ENCODE measurements around the gene OR2H2.

OR2H2 gene

GRCh38 chr6:29628419-29629281 is 43.7 kb downstream of the OR2H2 start:
- peaks cover 11 to 19% of the 10 kb centered on the region in 2 donors for H3K4me1 ChIP-seq (ENCODE audit: control insufficient read depth in 1 of 2, insufficient read depth in 2 of 2, low read length in 2 of 2)
- H3K27me3 ChIP-seq (ENCODE audit: control insufficient read depth in 1 of 2, insufficient read depth in 2 of 2, low read length in 2 of 2) = peaks cover 33 to 53% of the 10 kb centered on the region in 2 donors
- H3K36me3 ChIP-seq (ENCODE audit: control insufficient read depth in 1 of 2, insufficient read depth in 2 of 2, low read length in 2 of 2) = no peaks in the 10 kb centered on the region
- H3K4me3 ChIP-seq (ENCODE audit: low read depth in 1 of 2, low read length in 2 of 2) = peak overlapping the region; percentile 61 to 79
- H3K9ac ChIP-seq (ENCODE audit: low read depth in 1 of 2, low read length in 2 of 2) = peak overlapping the region; percentile 30 to 38
- H3K27ac ChIP-seq (ENCODE audit: low read depth, low read length) = no peak overlapping the region
- H3K9me3 ChIP-seq (ENCODE audit: control insufficient read depth in 1 of 2, low read length in 2 of 2) = no peaks in the 10 kb centered on the region

DNA sequence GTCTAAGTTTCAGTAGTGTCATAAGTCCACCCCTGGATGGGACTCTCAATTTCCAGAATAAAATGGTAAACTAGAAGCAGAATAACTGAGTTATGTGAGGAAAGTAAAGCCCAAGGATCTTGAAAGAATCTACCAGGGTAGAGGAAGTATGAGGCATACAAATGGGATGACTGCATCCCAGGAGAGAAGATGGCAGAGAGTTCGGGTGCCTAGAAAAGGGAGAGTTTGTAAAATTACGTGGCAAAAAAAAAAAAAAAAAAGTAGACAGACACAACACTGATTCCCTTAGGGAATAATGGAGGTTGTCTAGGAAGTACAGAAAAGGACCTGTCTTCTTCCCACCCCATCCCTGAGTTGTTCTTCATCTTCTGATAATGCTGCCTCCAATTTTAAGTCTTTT is 44.6 kb downstream of the OR2H2 start:
- H3K27me3 ChIP-seq (ENCODE audit: control insufficient read depth in 1 of 2, insufficient read depth in 2 of 2, low read length in 2 of 2) = peaks cover 33 to 53% of the 10 kb centered on the region in 2 donors
- H3K36me3 ChIP-seq (ENCODE audit: control insufficient read depth in 1 of 2, insufficient read depth in 2 of 2, low read length in 2 of 2) = no peaks in the 10 kb centered on the region
- H3K9ac ChIP-seq (ENCODE audit: low read depth in 1 of 2, low read length in 2 of 2) = no peak overlapping the region
- H3K4me1 ChIP-seq (ENCODE audit: control insufficient read depth in 1 of 2, insufficient read depth in 2 of 2, low read length in 2 of 2) = peaks cover 11 to 19% of the 10 kb centered on the region in 2 donors
- no peak overlapping the region for H3K27ac ChIP-seq (ENCODE audit: low read depth, low read length)
- no peaks in the 10 kb centered on the region for H3K9me3 ChIP-seq (ENCODE audit: control insufficient read depth in 1 of 2, low read length in 2 of 2)
- no peak overlapping the region for H3K4me3 ChIP-seq (ENCODE audit: low read depth in 1 of 2, low read length in 2 of 2)

GRCh38 chr6:29630315-29630714 is 45.4 kb downstream of the OR2H2 start:
- H3K4me3 ChIP-seq (ENCODE audit: low read depth in 1 of 2, low read length in 2 of 2) = no peak overlapping the region
- no peak overlapping the region for H3K9ac ChIP-seq (ENCODE audit: low read depth in 1 of 2, low read length in 2 of 2)
- H3K36me3 ChIP-seq (ENCODE audit: control insufficient read depth in 1 of 2, insufficient read depth in 2 of 2, low read length in 2 of 2) = no peaks in the 10 kb centered on the region
- H3K9me3 ChIP-seq (ENCODE audit: control insufficient read depth in 1 of 2, low read length in 2 of 2) = no peaks in the 10 kb centered on the region
- H3K27me3 ChIP-seq (ENCODE audit: control insufficient read depth in 1 of 2, insufficient read depth in 2 of 2, low read length in 2 of 2) = peaks cover 29 to 53% of the 10 kb centered on the region in 2 donors
- H3K4me1 ChIP-seq (ENCODE audit: control insufficient read depth in 1 of 2, insufficient read depth in 2 of 2, low read length in 2 of 2) = peaks cover 11 to 19% of the 10 kb centered on the region in 2 donors
- H3K27ac ChIP-seq (ENCODE audit: low read depth, low read length) = no peak overlapping the region

DNA sequence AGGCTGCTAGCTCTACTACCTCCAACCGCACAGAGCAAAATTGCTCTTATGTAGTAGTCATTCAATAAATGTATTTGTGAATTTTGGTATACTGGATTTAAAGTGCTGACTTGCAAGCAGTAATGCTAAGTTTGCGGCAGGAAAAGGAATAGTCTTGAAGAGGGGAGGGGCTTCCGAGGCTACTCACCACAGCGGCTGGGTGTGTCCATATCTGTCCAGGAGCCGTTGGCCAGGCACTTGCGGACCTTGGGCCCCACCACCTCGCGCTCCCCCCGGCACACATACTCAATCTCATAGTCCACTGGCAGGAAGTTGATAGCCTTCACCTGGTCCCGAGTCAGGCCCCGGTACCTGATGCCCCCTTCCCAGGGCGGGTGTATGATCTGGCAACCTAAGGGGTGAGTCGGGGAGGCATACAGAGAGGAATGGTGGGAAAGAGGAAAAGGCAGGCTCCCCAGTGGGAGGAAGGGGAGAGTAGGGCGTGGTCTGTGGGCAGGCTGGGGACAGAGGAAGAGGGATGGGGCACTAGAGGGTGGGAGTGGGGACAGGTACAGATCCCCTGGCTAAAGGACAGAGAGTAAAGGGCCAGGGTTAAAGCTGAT is 46.4 kb downstream of the OR2H2 start:
- H3K36me3 ChIP-seq (ENCODE audit: control insufficient read depth in 1 of 2, insufficient read depth in 2 of 2, low read length in 2 of 2) = no peaks in the 10 kb centered on the region
- no peak overlapping the region for H3K4me3 ChIP-seq (ENCODE audit: low read depth in 1 of 2, low read length in 2 of 2)
- H3K9ac ChIP-seq (ENCODE audit: low read depth in 1 of 2, low read length in 2 of 2) = no peak overlapping the region
- peaks cover 11 to 19% of the 10 kb centered on the region in 2 donors for H3K4me1 ChIP-seq (ENCODE audit: control insufficient read depth in 1 of 2, insufficient read depth in 2 of 2, low read length in 2 of 2)
- peaks cover 29 to 49% of the 10 kb centered on the region in 2 donors for H3K27me3 ChIP-seq (ENCODE audit: control insufficient read depth in 1 of 2, insufficient read depth in 2 of 2, low read length in 2 of 2)
- H3K27ac ChIP-seq (ENCODE audit: low read depth, low read length) = no peak overlapping the region
- H3K9me3 ChIP-seq (ENCODE audit: control insufficient read depth in 1 of 2, low read length in 2 of 2) = no peaks in the 10 kb centered on the region

DNA sequence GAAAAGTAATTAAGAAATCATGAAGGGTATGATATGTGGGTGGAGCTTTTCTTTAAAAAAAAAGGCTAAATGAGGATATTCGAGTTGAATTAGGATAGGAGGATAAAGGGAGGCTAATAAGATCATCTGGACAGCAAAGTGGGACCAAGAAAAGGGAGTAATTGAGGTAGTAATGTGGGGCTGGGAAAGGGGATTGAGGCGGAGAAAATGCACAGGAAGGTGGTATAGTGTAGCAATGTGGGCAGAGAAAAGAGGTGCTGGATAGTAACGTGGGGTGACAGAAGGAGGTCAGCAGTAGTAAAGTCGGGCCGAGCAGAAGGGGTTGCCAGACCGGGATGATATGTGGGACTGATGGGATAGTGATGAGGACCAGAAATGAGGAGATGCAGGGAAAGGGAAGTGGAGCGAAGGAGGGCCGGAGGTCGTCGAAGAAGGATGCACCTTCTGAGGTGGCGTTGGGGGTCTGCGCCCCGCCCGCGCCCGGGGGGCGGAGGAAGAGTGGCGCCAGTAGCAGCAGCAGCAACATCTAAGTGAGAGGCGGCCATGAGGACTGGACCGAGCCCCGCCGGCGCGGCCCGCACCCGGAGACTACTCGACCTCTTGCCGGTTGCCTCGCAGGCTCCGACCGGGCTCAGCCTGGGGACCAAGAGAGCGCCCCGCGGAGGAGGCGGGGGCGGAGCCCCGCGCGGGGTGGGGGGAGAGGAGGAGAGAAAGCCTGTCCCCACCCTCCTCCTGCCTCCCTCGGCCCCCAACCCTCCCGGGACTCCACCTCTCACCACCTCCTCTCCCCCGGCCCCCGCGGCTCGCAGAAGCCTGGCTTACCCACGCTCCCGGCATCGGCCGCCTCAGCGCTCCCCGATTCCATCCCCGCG is 47.2 kb downstream of the OR2H2 start:
- Histone ChIP-seq H3K9me3 (ENCODE audit: control insufficient read depth in 1 of 2, low read length in 2 of 2) (no peaks in the 10 kb centered on the region), H3K36me3 (ENCODE audit: control insufficient read depth in 1 of 2, insufficient read depth in 2 of 2, low read length in 2 of 2) (no peaks in the 10 kb centered on the region), H3K9ac (ENCODE audit: low read depth in 1 of 2, low read length in 2 of 2) (peak overlapping the region; percentile 36 to 47), H3K4me1 (ENCODE audit: control insufficient read depth in 1 of 2, insufficient read depth in 2 of 2, low read length in 2 of 2) (peaks cover 11 to 19% of the 10 kb centered on the region in 2 donors), H3K27ac (ENCODE audit: low read depth, low read length) (no peak overlapping the region), H3K4me3 (ENCODE audit: low read depth in 1 of 2, low read length in 2 of 2) (peak overlapping the region; percentile 70 to 71), H3K27me3 (ENCODE audit: control insufficient read depth in 1 of 2, insufficient read depth in 2 of 2, low read length in 2 of 2) (peaks cover 29 to 42% of the 10 kb centered on the region in 2 donors)

GRCh38 chr6:29632789-29633533 is 48.0 kb downstream of the OR2H2 start, which contains the start of gene GABBR1:
TSS of gene GABBR1 (minus strand) at chr6:29633183. CDS start at chr6:29632385, 798 bp downstream.
- Histone ChIP-seq H3K9me3 (ENCODE audit: control insufficient read depth in 1 of 2, low read length in 2 of 2) (no peaks in the 10 kb centered on the region), H3K27me3 (ENCODE audit: control insufficient read depth in 1 of 2, insufficient read depth in 2 of 2, low read length in 2 of 2) (peaks cover 29 to 42% of the 10 kb centered on the region in 2 donors), H3K9ac (ENCODE audit: low read depth in 1 of 2, low read length in 2 of 2) (peak within 1 kb of the TSS; percentile 36 to 63), H3K36me3 (ENCODE audit: control insufficient read depth in 1 of 2, insufficient read depth in 2 of 2, low read length in 2 of 2) (no peaks in the 10 kb centered on the region), H3K27ac (ENCODE audit: low read depth, low read length) (no peak within 1 kb of the TSS), H3K4me1 (ENCODE audit: control insufficient read depth in 1 of 2, insufficient read depth in 2 of 2, low read length in 2 of 2) (peaks cover 11 to 19% of the 10 kb centered on the region in 2 donors), H3K4me3 (ENCODE audit: low read depth in 1 of 2, low read length in 2 of 2) (peak within 1 kb of the TSS; percentile 70 to 71)

DNA sequence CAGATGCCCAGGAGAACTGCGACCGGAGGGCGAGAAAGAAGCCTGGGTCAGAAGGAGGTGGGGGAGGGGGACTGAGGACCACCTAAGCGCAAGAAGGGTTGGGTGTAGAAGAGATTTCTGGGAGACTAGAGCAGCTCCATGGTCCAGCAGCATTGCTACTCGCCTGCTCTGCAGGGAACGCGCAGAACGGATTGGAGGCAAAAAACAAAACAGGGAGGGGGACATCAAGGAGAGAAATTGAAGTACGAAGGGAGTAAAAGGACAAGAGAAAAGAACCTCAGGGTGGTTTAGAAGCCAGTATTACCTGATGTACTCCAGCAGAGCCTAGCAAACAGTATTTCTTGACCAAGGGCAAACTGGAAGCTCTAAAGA is 48.6 kb downstream of the OR2H2 start:
- Histone ChIP-seq H3K36me3 (ENCODE audit: control insufficient read depth in 1 of 2, insufficient read depth in 2 of 2, low read length in 2 of 2) (no peaks in the 10 kb centered on the region), H3K27me3 (ENCODE audit: control insufficient read depth in 1 of 2, insufficient read depth in 2 of 2, low read length in 2 of 2) (peaks cover 25 to 41% of the 10 kb centered on the region in 2 donors), H3K27ac (ENCODE audit: low read depth, low read length) (no peak overlapping the region), H3K4me3 (ENCODE audit: low read depth in 1 of 2, low read length in 2 of 2) (peak overlapping the region; percentile 70 to 71), H3K4me1 (ENCODE audit: control insufficient read depth in 1 of 2, insufficient read depth in 2 of 2, low read length in 2 of 2) (peaks cover 10 to 15% of the 10 kb centered on the region in 2 donors), H3K9ac (ENCODE audit: low read depth in 1 of 2, low read length in 2 of 2) (peak overlapping the region; percentile 25 to 63), H3K9me3 (ENCODE audit: control insufficient read depth in 1 of 2, low read length in 2 of 2) (no peaks in the 10 kb centered on the region)

DNA sequence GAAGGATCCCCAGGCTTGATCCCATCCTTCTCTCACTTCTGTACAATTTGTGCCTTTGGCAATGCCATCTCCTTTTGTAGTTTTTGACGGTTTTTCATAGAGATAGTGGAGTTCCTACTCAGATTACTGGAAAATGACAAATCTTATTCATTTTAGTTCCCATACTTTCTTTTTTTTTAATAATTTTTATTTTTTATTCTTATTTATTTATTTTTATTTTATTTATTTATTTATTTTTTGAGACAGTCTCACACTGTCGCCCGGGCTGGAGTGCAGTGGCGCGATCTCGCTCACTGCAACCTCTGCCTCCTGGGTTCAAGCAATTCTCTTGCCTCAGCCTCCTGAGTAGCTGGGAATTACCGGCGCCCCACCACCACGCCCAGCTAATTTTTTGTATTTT is 52.3 kb downstream of the OR2H2 start:
- peaks cover under 1 to 4% of the 10 kb centered on the region in 2 donors for H3K27me3 ChIP-seq (ENCODE audit: control insufficient read depth in 1 of 2, insufficient read depth in 2 of 2, low read length in 2 of 2)
- H3K36me3 ChIP-seq (ENCODE audit: control insufficient read depth in 1 of 2, insufficient read depth in 2 of 2, low read length in 2 of 2) = no peaks in the 10 kb centered on the region
- no peak overlapping the region for H3K9ac ChIP-seq (ENCODE audit: low read depth in 1 of 2, low read length in 2 of 2)
- H3K4me3 ChIP-seq (ENCODE audit: low read depth in 1 of 2, low read length in 2 of 2) = no peak overlapping the region
- H3K9me3 ChIP-seq (ENCODE audit: control insufficient read depth in 1 of 2, low read length in 2 of 2) = no peaks in the 10 kb centered on the region
- peaks cover 0 to 2% of the 10 kb centered on the region in 2 donors for H3K4me1 ChIP-seq (ENCODE audit: control insufficient read depth in 1 of 2, insufficient read depth in 2 of 2, low read length in 2 of 2)
- H3K27ac ChIP-seq (ENCODE audit: low read depth, low read length) = no peak overlapping the region

Measured in duodenal mucosa (tissue), 2 donors.